Esophagus muscularis mucosa (tissue), 4 donors: ENCODE measurements around the gene TMEM59L.

Experiments
- EP300 ChIP-seq: sonication (generic); formaldehyde crosslinking; IDR thresholded peaks from one replicate; pipeline ENCODE4 v1.6.1; 2017; ENCODE audit warnings: antibody characterized with exemption
- POLR2A ChIP-seq: fragments of 450-650 bp; IDR thresholded peaks from one replicate; pipeline ENCODE4 v1.6.1; 2017; ENCODE audit warnings: antibody characterized with exemption, moderate library complexity, mild to moderate bottlenecking, low read depth
- POLR2AphosphoS5 ChIP-seq, 2 donors: sonication (generic); formaldehyde crosslinking; IDR thresholded peaks; one replicate each; pipeline ENCODE4 v1.6.1; 2017; ENCODE audit warnings: antibody characterized with exemption in 2 of 2
- TF ChIP-seq, protein P1 (sequence below), 3 experiments: fragments of 200-600 bp in 2 of 3; fragments of 450-650 bp in 1 of 3; sonication (generic) in 2 of 3; IDR thresholded peaks; one replicate each; pipeline ENCODE4 v1.5.1; 2017 to 2019; ENCODE audit warnings: antibody characterized with exemption in 3 of 3, mild to moderate bottlenecking in 2 of 3, moderate library complexity in 1 of 3

DNA sequence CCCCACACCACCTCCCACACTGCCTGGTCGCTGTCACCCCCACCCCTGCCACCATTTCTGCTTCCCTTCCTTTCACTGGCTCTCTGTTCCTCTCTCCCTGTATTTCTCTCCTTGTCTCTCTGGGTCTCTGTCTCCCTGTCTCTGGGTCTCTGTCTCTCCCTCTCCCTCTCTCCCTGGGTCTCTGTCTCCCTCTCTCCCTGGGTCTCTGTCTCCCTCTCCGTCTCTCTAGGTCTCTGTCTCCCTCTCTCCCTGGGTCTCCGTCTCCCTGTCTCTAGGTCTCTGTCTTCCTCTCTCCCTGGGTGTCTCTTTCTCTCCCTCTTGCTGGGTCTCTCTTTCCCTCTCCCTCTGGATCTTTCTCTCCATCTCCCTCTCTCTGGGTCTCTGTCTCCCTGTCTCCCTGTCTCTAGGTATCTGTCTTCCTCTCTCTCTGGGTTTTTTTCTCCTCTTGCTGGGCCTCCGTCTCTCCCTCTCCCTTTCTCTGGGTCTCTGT, 45.7 kb downstream of the TMEM59L start:
- TF ChIP-seq, protein P1, sequence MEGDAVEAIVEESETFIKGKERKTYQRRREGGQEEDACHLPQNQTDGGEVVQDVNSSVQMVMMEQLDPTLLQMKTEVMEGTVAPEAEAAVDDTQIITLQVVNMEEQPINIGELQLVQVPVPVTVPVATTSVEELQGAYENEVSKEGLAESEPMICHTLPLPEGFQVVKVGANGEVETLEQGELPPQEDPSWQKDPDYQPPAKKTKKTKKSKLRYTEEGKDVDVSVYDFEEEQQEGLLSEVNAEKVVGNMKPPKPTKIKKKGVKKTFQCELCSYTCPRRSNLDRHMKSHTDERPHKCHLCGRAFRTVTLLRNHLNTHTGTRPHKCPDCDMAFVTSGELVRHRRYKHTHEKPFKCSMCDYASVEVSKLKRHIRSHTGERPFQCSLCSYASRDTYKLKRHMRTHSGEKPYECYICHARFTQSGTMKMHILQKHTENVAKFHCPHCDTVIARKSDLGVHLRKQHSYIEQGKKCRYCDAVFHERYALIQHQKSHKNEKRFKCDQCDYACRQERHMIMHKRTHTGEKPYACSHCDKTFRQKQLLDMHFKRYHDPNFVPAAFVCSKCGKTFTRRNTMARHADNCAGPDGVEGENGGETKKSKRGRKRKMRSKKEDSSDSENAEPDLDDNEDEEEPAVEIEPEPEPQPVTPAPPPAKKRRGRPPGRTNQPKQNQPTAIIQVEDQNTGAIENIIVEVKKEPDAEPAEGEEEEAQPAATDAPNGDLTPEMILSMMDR (IDR thresholded peaks at IDR 0.05) = no peak
- TF ChIP-seq POLR2AphosphoS5 (IDR thresholded peaks at IDR 0.05) (no peak), POLR2A (no peak), EP300 (no peak)
